K562 (cell line): ENCODE measurements around the gene SORCS2.

Experiments
- FOXM1 ChIP-seq, 2 experiments: fragments of 450-650 bp in 1 of 2; sonication (generic) in 1 of 2; formaldehyde crosslinking in 1 of 2; IDR thresholded peaks; 2 replicates each; pipeline versions ENCODE4 v1.6.1 to v1.9.0; 2017 to 2022; ENCODE audit warnings: low read depth in 2 of 2, mild to moderate bottlenecking in 2 of 2, missing genetic modification reagents in 1 of 2, moderate library complexity in 1 of 2
- GABPB2 ChIP-seq: fragments of 250-450 bp; sonication (Bioruptor Pico); conservative IDR thresholded peaks from 2 replicates; pipeline ENCODE4 v1.5.1; 2021; ENCODE audit warnings: mild to moderate bottlenecking
- MTF1 ChIP-seq: fragments of 250-450 bp; sonication (Bioruptor Pico); IDR thresholded peaks from 2 replicates; pipeline ENCODE4 v1.9.0; 2021; ENCODE audit warnings: moderate library complexity, mild to moderate bottlenecking, inconsistent platforms, borderline replicate concordance

- no peak for TF ChIP-seq GABPB2
- no peak for TF ChIP-seq FOXM1 (IDR thresholded peaks at IDR 0.05; ENCODE audit: low read depth)
- TF ChIP-seq FOXM1 (CRISPR knock-in tag; IDR thresholded peaks at IDR 0.05; ENCODE audit: low read depth) = no peak
- no peak for TF ChIP-seq MTF1 (CRISPR knock-in tag)
Observed at GRCh38 chr4:7146059-7146785, 46.1 kb upstream of the SORCS2 start.
